GM18507 (cell line): Measurements from ENCODE around the gene RTN4RL1.
A peak's percentile ranks its signal among the peaks of the same experiment; 100 is the strongest.
"Not testable (repeated sequence)": the region's sequence is repeated elsewhere in the genome, so short reads cannot be mapped to it uniquely, and the experiment has no call there.

Experiments used
- DNase-seq: peaks from one replicate; pipeline ENCODE4 v3.0.0; 2011; ENCODE audit warnings: low read depth; ENCODE audit not compliant: insufficient read length; ENCODE audit errors: extremely low spot score
- FAIRE-seq: peaks from 2 replicates; lab custom pipeline; 2011; peaks lifted over from hg19 to GRCh38; lab: Jason Lieb, UNC

RTN4RL1 gene

GRCh38 chr17:1912146-1912545, 113.0 kb downstream of the RTN4RL1 start:
- FAIRE-seq (no peak), DNase-seq (no peak)

- DNase-seq (no peak), FAIRE-seq (no peak)
Measured at GRCh38 chr17:1909985-1910384, 115.1 kb downstream of the RTN4RL1 start.

DNA sequence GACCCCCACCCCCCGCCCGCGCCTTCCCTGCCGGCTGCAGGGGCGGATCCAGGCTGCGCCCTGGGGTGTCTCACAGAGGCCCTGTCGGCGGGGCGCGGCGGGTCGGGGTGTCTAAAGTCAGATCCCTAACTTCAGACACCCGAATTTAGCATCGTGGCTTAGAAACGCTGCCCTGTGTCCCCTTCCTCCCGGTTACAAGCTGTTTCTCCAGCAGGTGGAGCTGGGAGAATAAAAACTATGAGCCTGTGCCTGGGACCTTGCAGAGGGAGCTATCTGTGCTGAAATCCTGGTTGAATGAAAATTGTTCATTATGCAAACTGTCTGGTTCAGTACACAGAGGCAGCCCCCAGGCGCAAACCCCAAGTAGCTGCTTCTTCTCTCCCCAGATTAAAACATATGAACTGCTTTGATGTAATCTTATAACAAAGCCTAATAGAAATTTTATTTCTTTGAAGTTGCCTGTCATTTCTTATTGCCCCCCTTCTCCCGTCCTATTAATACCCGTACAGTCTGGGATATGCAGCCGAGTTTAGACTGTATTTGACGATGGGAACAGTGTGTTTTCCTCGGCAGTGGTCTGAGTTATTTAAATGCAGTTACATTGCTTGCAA, 116.3 kb downstream of the RTN4RL1 start:
- DNase-seq (no peak), FAIRE-seq (peak; percentile 62)

- DNase-seq (no peak), FAIRE-seq (no peak)
Measured at GRCh38 chr17:1907909-1908698, 117.0 kb downstream of the RTN4RL1 start.

GRCh38 chr17:1907216-1907631, 117.9 kb downstream of the RTN4RL1 start:
- DNase-seq (no peak), FAIRE-seq (no peak)

DNA sequence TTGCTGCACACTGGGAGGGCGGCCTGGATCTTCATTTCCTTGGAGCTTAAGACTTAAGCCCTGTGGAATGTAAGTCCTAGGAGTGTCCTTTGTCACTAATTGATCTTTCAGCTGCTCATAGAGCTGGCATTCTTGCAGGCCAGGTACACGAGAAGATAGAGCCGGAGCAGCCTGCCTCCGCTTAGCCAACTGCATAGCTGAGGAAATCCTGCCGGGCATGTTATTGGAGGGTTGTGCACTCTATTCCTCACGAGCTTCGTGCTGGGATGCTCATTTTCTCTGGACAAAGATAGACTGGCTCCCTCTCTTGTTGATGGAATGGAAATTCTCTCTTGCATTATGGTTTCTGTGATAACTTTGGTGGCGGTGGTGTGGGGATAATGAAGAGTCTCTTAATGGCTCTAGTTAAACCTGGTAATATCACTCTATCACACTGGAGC, 118.5 kb downstream of the RTN4RL1 start:
- FAIRE-seq: no peak

GRCh38 chr17:1905190-1905913, 119.8 kb downstream of the RTN4RL1 start:
- DNase-seq (no peak), FAIRE-seq (no peak)

More for the DNA sequence above, 118.5 kb downstream of the RTN4RL1 start:
- DNase-seq: no peak

DNA sequence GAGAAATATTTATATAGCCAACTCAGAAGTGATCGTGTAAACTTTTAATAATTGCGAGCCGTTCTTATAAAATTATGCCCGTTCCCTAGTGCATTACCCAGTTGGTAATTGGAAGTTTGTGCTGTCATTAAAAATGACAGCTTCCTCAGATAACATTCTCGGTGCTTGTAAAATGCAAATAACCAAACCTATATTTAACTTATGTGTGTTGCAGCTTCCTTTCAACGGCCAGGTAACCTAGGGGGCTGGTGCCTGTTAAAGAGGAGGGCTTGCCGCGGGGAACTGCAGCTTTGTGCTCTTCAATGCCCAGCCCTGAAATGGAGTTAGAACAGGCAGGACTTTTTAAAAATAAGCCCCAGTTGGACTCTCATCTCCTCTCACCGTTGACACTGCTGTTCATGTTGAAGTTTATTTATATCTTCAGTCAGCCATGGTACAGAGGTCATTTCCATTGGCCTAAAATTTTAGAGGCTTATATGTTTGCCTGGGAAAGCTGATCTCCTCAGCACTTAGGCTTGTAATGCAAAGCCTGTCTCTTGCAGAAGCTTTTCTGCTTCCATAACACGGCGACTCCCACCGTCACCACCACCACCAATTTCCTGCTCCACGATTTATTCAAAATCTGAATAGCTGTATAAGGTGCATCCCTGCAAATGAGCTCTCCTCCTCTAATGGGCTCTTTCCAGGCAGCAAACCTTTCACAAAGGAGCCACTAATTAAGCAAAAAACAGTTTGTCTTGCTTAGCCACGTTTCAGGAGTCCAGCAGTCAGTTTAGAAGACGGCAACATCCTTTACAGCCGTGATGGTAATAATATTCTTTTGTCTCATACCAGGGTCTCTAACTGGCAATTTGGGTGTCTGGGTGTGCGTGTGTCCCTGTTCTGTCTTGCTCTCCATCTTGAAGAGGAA, 120.6 kb downstream of the RTN4RL1 start:
- DNase-seq (no peak), FAIRE-seq (peak; percentile 70)

DNA sequence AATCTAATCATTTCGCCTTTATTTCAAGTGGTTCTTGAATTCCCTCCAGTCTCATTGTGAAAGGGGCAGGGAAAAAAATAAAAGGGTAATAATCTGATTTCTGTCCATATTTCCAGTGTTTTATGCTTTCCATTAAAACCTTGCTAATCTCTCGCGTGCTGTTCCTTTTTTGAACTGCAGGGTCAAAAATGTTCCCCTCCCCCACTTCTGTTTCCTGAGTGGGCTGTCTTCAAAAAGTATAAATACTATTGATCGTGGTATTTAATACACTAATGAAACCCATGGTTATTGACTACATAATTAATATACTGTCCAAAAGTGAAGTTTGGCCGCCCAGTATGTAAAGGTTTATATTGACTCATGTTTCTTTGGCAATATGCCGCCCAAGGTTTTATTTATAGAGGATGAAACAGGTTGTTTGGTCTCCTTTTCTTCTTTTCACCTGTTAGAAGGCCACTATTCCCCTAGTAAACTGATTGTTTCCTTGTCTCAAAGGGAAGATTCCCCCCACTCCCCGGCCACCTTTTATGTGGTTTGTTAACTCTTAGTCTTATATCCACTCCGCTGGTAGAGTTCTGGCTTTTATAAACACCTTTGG, 125.6 kb downstream of the RTN4RL1 start:
- no peak for DNase-seq
- FAIRE-seq: no peak

DNA sequence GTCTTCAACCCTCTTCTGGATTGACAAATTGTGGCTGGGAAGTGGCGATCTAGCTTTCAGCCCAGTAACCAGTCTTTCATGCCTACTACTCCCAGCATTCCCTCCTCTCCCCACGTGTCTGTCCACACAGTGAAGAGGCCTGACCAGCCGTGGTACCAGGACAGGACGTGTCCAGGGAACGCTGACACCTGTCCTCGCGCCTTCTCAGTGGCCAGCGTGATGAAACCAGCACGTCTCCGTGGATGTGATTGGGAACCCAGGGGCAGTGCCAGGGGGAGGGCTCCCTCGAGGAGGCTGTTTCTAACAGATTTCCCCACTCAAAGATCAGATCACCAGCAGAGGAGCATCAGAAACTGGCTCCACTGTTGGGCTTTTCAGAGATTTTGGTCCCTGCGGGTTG, 126.3 kb downstream of the RTN4RL1 start:
- FAIRE-seq (no peak), DNase-seq (no peak)

DNA sequence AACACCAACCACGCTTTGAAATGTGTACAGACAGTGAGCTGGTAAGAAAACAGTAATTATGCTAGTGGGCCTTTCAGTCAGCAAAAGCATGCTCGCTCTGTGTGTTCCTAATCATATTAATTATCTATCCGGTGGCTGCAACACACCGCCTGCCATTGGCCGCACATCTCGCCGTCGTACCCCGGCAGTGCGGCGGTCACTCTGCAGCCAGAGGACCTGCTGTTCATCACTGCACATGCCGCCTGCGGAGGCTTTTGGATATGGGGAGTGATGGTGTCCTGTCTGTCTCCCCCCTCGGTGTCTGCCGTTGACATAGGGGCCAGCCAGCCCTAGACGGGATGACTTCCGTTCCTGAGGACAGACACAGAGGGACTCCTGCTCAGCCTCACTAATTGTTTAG, 126.8 kb downstream of the RTN4RL1 start:
- FAIRE-seq: no peak

DNA sequence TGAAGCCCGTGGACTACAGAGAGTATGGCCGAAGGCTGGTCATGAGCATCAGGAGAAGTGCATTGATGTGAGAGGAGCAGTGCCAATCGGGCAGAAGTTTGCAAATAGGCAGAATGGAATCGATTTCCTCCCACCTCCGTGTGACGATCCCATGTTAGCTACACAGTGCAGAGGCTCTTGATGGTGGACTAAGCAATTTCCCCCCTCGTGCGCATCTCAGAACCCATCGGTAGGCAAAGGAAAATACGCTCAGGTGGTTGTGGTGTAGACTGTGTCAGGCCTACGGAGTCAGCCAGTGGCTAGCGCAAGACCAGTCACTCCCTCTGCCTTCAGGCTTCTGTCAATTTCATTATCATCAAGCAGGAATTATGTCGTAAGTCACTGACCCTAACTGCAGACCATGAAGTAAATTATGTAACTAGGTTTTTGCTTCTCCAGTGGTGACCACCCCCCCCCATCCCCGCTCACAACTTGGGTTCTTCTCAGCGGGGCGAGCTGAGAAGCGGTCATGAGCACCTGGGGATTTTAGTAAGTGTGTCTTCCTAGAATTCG, 128.0 kb downstream of the RTN4RL1 start:
- FAIRE-seq (no peak), DNase-seq (no peak)

More for the DNA sequence above, 126.8 kb downstream of the RTN4RL1 start:
- DNase-seq: no peak

DNA sequence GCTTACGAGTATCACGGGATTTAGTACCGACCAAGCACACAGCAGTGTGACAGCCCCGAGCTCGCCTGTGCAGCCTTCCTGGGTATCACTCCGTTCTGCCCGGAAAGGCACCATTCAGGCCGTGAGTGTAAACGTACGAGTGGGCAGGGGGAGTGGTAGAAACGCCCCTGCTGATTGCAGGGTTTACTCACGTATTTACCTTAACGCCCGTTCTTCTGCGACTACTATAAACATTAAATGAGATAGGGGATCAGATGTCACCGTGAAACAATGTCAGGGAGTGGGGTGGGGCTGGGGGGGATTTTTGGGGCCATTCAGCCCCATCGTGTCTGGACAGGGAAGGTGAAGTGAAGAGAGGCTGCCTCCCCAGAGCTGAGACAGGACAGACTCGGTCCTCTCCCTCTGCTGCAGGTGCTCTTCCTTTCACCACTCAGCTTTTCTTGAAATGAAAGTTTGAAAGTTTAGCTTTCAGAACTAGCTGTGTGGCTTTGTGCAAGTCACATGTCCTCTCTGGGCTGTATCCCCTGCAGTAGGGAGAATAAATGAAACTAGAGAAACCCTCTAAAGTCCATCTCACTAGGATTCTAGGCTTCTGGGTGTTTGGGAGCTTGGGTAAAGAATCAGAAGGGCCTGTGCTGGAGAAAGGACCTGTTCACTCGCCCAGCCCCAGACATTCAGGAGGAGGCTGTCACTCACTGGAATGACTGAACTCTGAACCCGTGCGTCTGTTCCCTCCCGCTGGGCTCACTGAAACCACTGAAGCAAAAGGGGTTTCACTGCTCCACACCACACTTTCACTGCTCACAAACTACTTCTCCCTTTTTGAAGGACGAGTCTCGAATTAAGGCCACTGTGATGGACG, 128.7 kb downstream of the RTN4RL1 start:
- DNase-seq: no peak
- peak; percentile 85 for FAIRE-seq

- FAIRE-seq, DNase-seq: not testable (repeated sequence)
Measured at GRCh38 chr17:1895479-1895878, 129.7 kb downstream of the RTN4RL1 start.

GRCh38 chr17:1894753-1895339, 130.3 kb downstream of the RTN4RL1 start:
- FAIRE-seq: no peak

DNA sequence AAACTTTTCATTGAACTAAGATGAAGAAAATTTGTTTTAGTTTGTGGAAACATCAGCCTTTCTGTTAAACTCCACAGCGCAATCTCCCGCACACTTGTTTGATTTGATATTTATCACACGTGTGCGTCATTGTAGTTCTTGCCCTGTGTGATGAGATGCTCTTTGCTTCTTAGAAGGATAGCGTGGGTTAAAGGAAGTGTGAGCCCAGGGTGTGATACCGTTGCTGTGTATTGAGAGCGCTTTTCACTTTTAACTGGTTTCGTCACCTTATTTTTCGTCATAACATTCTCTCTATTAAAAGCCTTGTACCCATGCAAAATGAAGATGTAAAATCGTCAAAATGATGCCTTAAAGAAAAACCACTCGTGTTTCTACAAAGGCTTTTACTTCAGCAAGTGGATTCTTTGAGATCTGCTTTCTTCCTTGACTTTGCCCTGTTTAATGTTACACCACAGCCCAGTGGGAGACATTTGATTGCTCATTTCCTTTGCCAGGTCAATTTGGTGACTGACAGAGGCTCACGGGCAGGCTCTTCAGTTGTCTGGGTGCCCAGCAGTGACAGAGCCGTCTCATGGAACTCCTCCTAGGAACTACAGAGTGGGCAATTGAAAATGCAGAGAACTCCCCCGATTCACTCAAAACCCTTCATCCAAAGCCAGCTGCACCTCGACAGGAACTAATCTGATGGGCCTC, 134.2 kb downstream of the RTN4RL1 start:
- FAIRE-seq (no peak), DNase-seq (no peak)

More at GRCh38 chr17:1894753-1895339, 130.3 kb downstream of the RTN4RL1 start:
- no peak for DNase-seq

DNA sequence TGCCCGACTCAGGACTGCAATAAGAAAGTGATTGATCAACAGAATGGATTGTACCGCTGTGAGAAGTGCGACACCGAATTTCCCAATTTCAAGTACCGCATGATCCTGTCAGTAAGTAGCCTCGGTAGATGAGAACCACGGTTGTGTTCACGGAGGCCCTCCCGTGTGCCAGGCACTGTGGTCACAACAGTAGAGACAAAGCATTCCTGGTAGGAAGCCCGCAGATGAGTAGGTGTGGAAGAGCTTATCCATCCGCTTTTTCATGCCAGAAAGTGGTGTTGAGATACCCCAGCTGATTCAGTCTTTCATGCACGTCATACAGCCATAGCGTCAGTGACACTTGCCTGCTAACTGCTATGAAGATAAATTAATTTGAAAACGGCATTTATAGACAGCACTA, 136.4 kb downstream of the RTN4RL1 start:
- DNase-seq (no peak), FAIRE-seq (no peak)
